T-cell (primary cell): ENCODE data around the gene RSPO4. TPM values are rescaled to one million over a fixed set of nuclear protein-coding genes. Genes with fewer than 3 reads are reported as not detected.

ENCODE experiments used
- ATAC-seq, 4 experiments: fragments of 200-7000 bp in 3 of 4; fragments of 150-1000 bp in 1 of 4; cut with Tn5 transposase; replicated peaks in 1 of 4; 1 replicate in 3 of 4; 2 replicates in 1 of 4; pipeline ENCODE4 v1.10.0; 2021; ENCODE audit warnings: moderate library complexity in 3 of 4, mild to moderate bottlenecking in 2 of 4, moderate number of reproducible peaks in 1 of 4
- CTCF ChIA-PET, 2 donors: fragments of 300-600 bp; sonication (Branson Sonifier 250); formaldehyde crosslinking; loops; one replicate each; lab custom pipeline; 2022; ENCODE audit warnings: antibody characterized with exemption in 2 of 2; lab: Charles Lee
- POLR2A ChIA-PET, 2 donors: fragments of 300-600 bp; sonication (Branson Sonifier 250); formaldehyde crosslinking; loops; one replicate each; lab custom pipeline; 2022; ENCODE audit warnings: antibody characterized with exemption in 2 of 2; lab: Charles Lee
- DNase-seq, 35 experiments: peaks; one replicate each; pipeline versions ENCODE4 v3.0.0 to v3.0.0-alpha.2; 2013 to 2023
- H3K27ac ChIP-seq: one replicate; pipeline ENCODE4 v1.5.1; 2013; ENCODE audit warnings: low read length
- H3K27me3 ChIP-seq, 2 experiments: replicated peaks in 1 of 2; 1 replicate in 1 of 2; 2 replicates in 1 of 2; pipeline versions ENCODE4 v1.6.1 to v1.7.0; 2013; ENCODE audit warnings: low read length in 1 of 2, mixed read lengths in 1 of 2; ENCODE audit not compliant: control insufficient read depth in 2 of 2, insufficient read depth in 2 of 2; ENCODE audit errors: extremely low read depth in 1 of 2
- H3K36me3 ChIP-seq, 2 donors: 1 replicate in 1 of 2; 2 replicates in 1 of 2; pipeline versions ENCODE4 v1.6.1 to v1.7.0; 2013; ENCODE audit warnings: low read length in 1 of 2; ENCODE audit not compliant: control insufficient read depth in 2 of 2, insufficient read depth in 1 of 2; ENCODE audit errors: extremely low read depth in 1 of 2
- H3K4me1 ChIP-seq, 2 experiments: 1 replicate in 1 of 2; 2 replicates in 1 of 2; pipeline versions ENCODE4 v1.6.1 to v1.7.0; 2013; ENCODE audit warnings: low read length in 2 of 2, mixed read lengths in 1 of 2; ENCODE audit not compliant: insufficient read depth in 2 of 2, control insufficient read depth in 1 of 2; ENCODE audit errors: extremely low read depth in 1 of 2
- H3K4me3 ChIP-seq, 2 donors: 1 replicate in 1 of 2; 2 replicates in 1 of 2; pipeline versions ENCODE4 v1.5.1 to v1.7.0; 2013; ENCODE audit warnings: mild to moderate bottlenecking in 2 of 2, low read length in 1 of 2, moderate library complexity in 1 of 2; ENCODE audit not compliant: control insufficient read depth in 1 of 2; ENCODE audit errors: extremely low read depth in 1 of 2
- H3K9me3 ChIP-seq: 2 replicates; pipeline ENCODE4 v1.7.0; 2013
- H3K27ac Mint-ChIP-seq, 2 donors: one replicate each; pipeline ENCODE4 v1.8.0; 2020 to 2021; ENCODE audit warnings: mild to moderate bottlenecking in 2 of 2, mixed read lengths in 2 of 2
- H3K27me3 Mint-ChIP-seq, 2 donors: one replicate each; pipeline ENCODE4 v1.8.0; 2021 to 2022; ENCODE audit warnings: mixed read lengths in 2 of 2
- H3K36me3 Mint-ChIP-seq: one replicate; pipeline ENCODE4 v1.8.0; 2021; ENCODE audit warnings: mixed read lengths
- H3K4me1 Mint-ChIP-seq, 3 donors: one replicate each; pipeline ENCODE4 v1.8.0; 2020 to 2022; ENCODE audit warnings: mixed read lengths in 3 of 3, mild to moderate bottlenecking in 1 of 3
- H3K4me3 Mint-ChIP-seq, 3 donors: one replicate each; pipeline ENCODE4 v1.8.0; 2020 to 2022; ENCODE audit warnings: mild to moderate bottlenecking in 3 of 3, mixed read lengths in 3 of 3, moderate library complexity in 3 of 3
- H3K9me3 Mint-ChIP-seq, 3 donors: one replicate each; pipeline ENCODE4 v1.8.0; 2020 to 2022; ENCODE audit warnings: mixed read lengths in 3 of 3
- WGBS: methylation state at CpG from one replicate; pipeline ENCODE4 v1.1.5; 2013; ENCODE audit warnings: missing lambda C conversion rate; ENCODE audit not compliant: insufficient coverage; 5-methylcytosine and 5-hydroxymethylcytosine counted together
- total RNA-seq, 35 experiments: library from RNA in 6 of 35; stranded (reverse) in 6 of 35; fragments of 120-200 nt in 1 of 35; gene quantifications; one replicate each; pipeline versions ENCODE4 v1.2.1 to v1.2.4 and lab custom pipeline; 2013 to 2026

Gene RSPO4
- total RNA-seq, 5 donors from 2014 or later (not counting 1 experiment from before 2014, with no cell fraction given): 0.33 to 0.98 (median 0.55) TPM; not detected in 1

DNA sequence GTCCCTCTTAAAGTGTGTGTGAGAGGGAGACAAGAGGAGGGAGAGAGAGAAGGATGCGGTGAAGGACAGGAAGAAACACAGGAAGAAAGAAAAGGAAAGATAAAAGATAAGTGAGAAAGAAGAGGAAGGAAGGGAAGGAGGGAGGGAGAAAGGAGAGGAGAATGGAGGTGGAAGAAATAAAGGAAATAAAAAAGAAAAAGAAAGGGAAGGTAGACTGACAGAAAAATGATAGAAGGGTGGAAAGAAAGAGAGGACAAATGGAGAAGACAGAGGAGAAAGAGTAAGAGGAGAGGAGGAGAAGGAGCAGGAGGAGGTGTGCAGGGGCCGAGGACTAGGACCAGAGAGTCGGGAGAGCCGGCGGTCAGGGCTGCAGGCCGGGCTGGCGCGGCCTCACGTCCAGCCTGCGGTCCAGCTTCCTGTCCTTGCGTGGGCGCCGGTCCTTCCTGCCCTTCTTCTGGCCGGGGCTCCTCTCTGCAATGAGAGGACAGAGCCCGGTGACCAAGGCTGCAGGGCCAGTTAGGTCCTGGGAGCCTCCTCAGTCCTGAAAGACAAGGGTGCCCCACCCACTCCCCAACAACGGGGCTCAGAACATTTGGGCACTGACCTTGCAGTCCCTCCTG is 42.0 kb downstream of the RSPO4 start:
- POLR2A ChIA-PET: no interaction called here
- Mint-ChIP-seq H3K36me3 (no peaks in the 10 kb centered on the region), H3K27me3 (peaks cover 27 to 47% of the 10 kb centered on the region in 2 donors), H3K4me1 (peaks cover 2 to 7% (median 4%) of the 10 kb centered on the region in 3 donors), H3K4me3 (no peak overlapping the region), H3K27ac (no peak overlapping the region), H3K9me3 (no peaks in the 10 kb centered on the region)
- H3K27ac ChIP-seq: no peak overlapping the region
- DNase-seq: no peak
- peaks cover 0 to 73% of the 10 kb centered on the region in 2 experiments for H3K27me3 ChIP-seq
- no peak for ATAC-seq
- 84% methylated on average over 15 of the region's 16 CpGs for WGBS
- H3K4me1 ChIP-seq: peaks cover 0 to 5% of the 10 kb centered on the region in 2 experiments
- CTCF ChIA-PET: no interaction called here
- no peak overlapping the region for H3K4me3 ChIP-seq
- H3K9me3 ChIP-seq: no peaks in the 10 kb centered on the region
- no peaks in the 10 kb centered on the region for H3K36me3 ChIP-seq

DNA sequence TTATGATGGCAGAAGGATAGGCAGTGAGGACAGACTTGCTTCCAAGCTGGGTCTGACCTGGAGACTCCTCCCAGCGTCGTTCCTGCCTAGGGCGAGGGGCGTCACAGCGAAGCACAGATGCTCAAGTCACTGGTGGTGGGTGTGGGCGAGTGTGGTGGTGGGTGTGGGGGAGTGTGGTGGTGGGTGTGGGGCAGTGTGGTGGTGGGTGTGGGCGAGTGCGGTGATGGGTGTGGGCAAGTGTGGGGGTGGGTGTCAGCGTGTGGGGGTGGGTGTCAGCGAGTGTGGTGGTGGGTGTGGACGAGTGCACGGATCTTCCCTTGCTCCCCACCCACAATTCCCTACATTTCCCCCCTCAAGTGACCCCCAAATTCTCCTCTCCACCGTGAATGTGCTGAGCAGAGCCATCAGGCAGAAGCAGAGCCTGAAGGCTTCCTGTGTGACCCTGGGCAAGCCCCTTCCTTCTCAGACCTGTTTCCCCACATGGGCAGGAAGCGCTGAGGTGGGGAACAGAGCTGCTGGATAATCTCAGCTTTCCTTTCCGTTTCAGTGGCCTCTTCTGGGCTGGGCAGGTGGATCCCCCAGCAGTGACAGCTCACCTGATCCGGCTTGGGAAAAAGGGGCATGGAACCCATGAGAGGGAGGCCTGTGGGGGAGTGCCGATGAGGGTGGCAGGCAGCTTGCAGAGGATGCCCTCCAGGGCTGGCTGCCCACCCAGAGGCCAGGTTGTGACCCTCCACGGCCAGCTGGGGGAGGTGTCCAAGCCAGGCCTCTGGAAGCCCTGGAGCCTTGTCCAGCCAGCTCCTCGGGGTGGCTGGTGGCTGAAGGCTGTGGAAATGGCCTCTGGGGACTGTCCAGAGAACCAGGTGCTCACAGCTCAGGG is 42.9 kb downstream of the RSPO4 start:
- Histone ChIP-seq H3K36me3 (no peaks in the 10 kb centered on the region), H3K9me3 (no peaks in the 10 kb centered on the region), H3K27me3 (peaks cover 0 to 75% of the 10 kb centered on the region in 2 experiments), H3K4me1 (peaks cover 0 to 5% of the 10 kb centered on the region in 2 experiments), H3K27ac (no peak overlapping the region), H3K4me3 (no peak overlapping the region)
- DNase-seq: no peak
- no peaks in the 10 kb centered on the region for H3K9me3 Mint-ChIP-seq
- H3K4me1 Mint-ChIP-seq: peaks cover 2 to 7% (median 4%) of the 10 kb centered on the region in 3 donors
- POLR2A ChIA-PET: no interaction called here
- CTCF ChIA-PET: no interaction called here
- whole genome bisulfite sequencing: 58% methylated on average over 12 of the region's 19 CpGs
- no peaks in the 10 kb centered on the region for H3K36me3 Mint-ChIP-seq
- peaks cover 23 to 50% of the 10 kb centered on the region in 2 donors for H3K27me3 Mint-ChIP-seq
- ATAC-seq: no peak
- no peak overlapping the region for H3K27ac Mint-ChIP-seq
- no peak overlapping the region for H3K4me3 Mint-ChIP-seq

DNA sequence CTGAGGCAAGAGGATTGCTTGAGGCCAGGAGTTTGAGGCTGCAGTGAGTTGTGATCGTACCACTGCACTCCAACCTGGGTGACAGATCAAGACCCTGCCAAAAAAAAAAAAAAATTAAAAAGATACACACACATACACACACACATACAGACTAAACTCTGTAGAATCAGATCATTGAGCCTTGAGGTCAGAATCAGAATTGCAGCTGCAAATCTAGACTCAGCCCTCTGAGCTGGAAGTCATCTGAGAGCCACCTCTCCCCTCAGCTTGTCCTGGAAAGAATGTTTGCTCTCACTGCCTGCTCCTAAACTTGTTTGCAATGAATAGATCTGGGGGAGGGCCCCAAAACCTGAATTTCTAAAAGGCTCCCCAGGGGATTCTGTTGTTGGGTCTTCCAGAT is 44.6 kb downstream of the RSPO4 start:
- ATAC-seq: no peak
- Mint-ChIP-seq H3K4me1 (peaks cover 2 to 7% (median 4%) of the 10 kb centered on the region in 3 donors), H3K36me3 (no peaks in the 10 kb centered on the region), H3K27me3 (peaks cover 25 to 51% of the 10 kb centered on the region in 2 donors), H3K9me3 (no peaks in the 10 kb centered on the region), H3K4me3 (no peak overlapping the region), H3K27ac (no peak overlapping the region)
- Histone ChIP-seq H3K9me3 (no peaks in the 10 kb centered on the region), H3K27ac (no peak overlapping the region), H3K36me3 (no peaks in the 10 kb centered on the region), H3K27me3 (peaks cover 0 to 77% of the 10 kb centered on the region in 2 experiments), H3K4me3 (no peak overlapping the region), H3K4me1 (peaks cover 0 to 5% of the 10 kb centered on the region in 2 experiments)
- WGBS: no CpG with 5 or more reads among the region's 1 CpG
- CTCF ChIA-PET: interaction anchor here (0.6 to 3.5 kb wide), 12 partner anchors 14 to 402 kb away, joined by 3 to 28 read pairs (median 5); no protein-coding TSS in a partner anchor
- DNase-seq: no peak
- POLR2A ChIA-PET: no interaction called here

DNA sequence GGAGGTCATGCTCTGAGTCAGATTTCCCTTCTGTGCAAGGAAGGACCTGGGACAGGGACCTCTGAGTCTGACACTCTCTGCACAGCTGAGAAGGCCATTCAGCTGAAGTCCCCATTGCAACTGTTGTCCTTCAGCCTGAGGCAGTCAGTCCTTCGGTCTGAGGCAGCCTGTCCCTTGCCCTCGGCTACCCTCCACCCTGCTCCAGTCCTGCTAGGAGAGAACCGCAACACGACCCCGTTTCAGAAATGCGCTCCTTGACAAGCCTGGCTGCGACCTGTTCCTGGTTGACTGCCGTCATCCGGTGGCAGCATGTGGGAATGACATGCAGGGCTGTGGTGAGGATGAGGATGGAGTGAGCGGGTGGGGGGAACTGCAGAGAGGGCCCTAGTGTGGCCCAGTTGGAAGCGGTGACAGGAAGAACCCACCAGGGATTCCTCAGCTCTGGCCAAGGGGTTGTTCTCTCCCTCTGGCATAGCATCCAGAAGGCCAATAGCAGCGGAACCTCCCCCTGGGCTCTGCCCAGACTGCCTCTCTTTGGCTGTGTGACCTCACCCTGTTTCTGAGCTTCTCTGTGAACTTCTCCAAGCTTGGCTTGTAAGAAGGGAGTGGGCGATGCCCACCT is 45.7 kb downstream of the RSPO4 start:
- Mint-ChIP-seq H3K4me1 (peaks cover 2 to 7% (median 4%) of the 10 kb centered on the region in 3 donors), H3K9me3 (no peaks in the 10 kb centered on the region), H3K27ac (no peak overlapping the region), H3K4me3 (no peak overlapping the region), H3K36me3 (no peaks in the 10 kb centered on the region), H3K27me3 (peaks cover 26 to 57% of the 10 kb centered on the region in 2 donors)
- ATAC-seq (peak; percentile 83 to 91 (median 85)), DNase-seq (peak; percentile 36 to 83 (median 67))
- H3K36me3 ChIP-seq: no peaks in the 10 kb centered on the region
- WGBS: 16% methylated on average over 7 of the region's 13 CpGs
- CTCF ChIA-PET: interaction anchor here (0.6 to 3.5 kb wide), 15 partner anchors 9 to 257 kb away, joined by 3 to 28 read pairs (median 5); partner anchors contain the start of gene FAM110A (in 1 of the 2)
- H3K27ac ChIP-seq: no peak overlapping the region
- H3K4me3 ChIP-seq: no peak overlapping the region
- POLR2A ChIA-PET: no interaction called here
- H3K9me3 ChIP-seq: no peaks in the 10 kb centered on the region
- peaks cover 0 to 79% of the 10 kb centered on the region in 2 experiments for H3K27me3 ChIP-seq
- peaks cover 0 to 5% of the 10 kb centered on the region in 2 experiments for H3K4me1 ChIP-seq

DNA sequence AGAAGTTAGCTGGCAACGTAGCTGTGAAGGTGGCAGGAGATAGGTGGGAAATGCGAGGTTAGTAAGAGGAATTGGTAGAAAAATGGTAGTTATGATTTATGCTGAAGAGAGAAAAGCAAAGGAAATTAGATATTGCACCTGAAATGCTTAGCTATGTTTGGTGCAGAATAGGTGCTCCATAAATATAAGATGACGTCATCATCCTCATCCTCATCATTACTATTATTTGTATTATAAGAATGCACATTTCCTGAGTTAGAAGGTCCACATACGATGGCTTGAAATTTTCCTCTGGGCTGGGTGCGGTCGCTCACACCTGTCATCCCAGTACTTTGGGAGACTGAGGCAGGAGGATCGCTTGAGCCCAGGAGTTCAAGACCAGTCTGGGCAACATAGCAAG is 46.5 kb downstream of the RSPO4 start:
- WGBS: 83% methylated on average over 1 of the region's 7 CpGs
- Histone ChIP-seq H3K4me3 (no peak overlapping the region), H3K27ac (no peak overlapping the region), H3K36me3 (no peaks in the 10 kb centered on the region), H3K9me3 (no peaks in the 10 kb centered on the region), H3K27me3 (peaks cover 0 to 72% of the 10 kb centered on the region in 2 experiments), H3K4me1 (peaks cover 0 to 5% of the 10 kb centered on the region in 2 experiments)
- Mint-ChIP-seq H3K27ac (no peak overlapping the region), H3K27me3 (peaks cover 27 to 52% of the 10 kb centered on the region in 2 donors), H3K4me1 (peaks cover 2 to 7% (median 4%) of the 10 kb centered on the region in 3 donors), H3K36me3 (no peaks in the 10 kb centered on the region), H3K4me3 (no peak overlapping the region), H3K9me3 (no peaks in the 10 kb centered on the region)
- no peak for DNase-seq
- ChIA-PET POLR2A (interaction anchor here in 1 of 2 donors (0.6 kb wide), 1 partner anchor 112 kb away, joined by 3 read pairs; no protein-coding TSS in a partner anchor), CTCF (interaction anchor here (1.0 to 3.5 kb wide), 11 partner anchors 9 to 147 kb away, joined by 3 to 28 read pairs (median 7); partner anchors contain the start of gene FAM110A (in 1 of the 2))
- no peak for ATAC-seq

DNA sequence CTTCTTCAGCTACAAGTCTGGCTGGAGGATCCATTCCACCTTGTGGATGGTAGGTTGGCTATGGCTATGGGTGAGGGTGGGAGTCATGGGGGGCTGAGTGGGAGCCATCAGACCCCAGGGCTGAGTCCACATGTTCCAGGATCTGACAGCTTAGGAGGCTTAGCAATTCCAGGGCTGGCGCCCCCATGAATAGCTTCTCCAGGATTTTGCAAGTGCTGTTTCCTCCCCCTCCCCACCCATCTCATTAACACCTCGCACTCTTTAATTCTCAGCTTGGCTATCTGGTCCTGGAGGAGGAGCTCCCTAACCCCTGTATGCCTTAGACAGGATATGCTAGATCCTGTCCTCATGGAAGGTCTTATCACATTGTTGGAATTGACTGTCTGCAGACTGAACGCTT is 47.0 kb downstream of the RSPO4 start:
- Histone ChIP-seq H3K27me3 (peaks cover 0 to 66% of the 10 kb centered on the region in 2 experiments), H3K36me3 (no peaks in the 10 kb centered on the region), H3K4me1 (peaks cover 0 to 5% of the 10 kb centered on the region in 2 experiments), H3K27ac (no peak overlapping the region), H3K4me3 (no peak overlapping the region), H3K9me3 (no peaks in the 10 kb centered on the region)
- Mint-ChIP-seq H3K27me3 (peaks cover 26 to 55% of the 10 kb centered on the region in 2 donors), H3K4me3 (no peak overlapping the region), H3K36me3 (no peaks in the 10 kb centered on the region), H3K4me1 (peaks cover 2 to 7% (median 4%) of the 10 kb centered on the region in 3 donors), H3K9me3 (no peaks in the 10 kb centered on the region), H3K27ac (no peak overlapping the region)
- WGBS: 43% methylated on average over 1 of the region's 3 CpGs
- ATAC-seq (no peak), DNase-seq (no peak)
- ChIA-PET CTCF (interaction anchor here (0.5 to 3.5 kb wide), 13 partner anchors 9 to 691 kb away, joined by 3 to 28 read pairs (median 7); no protein-coding TSS in a partner anchor), POLR2A (no interaction called here)
